GM12891 (cell line): ENCODE data around the gene NEK11.

ENCODE experiments used
- DNase-seq: peaks from one replicate; pipeline ENCODE4 v3.0.0; 2011; ENCODE audit warnings: low spot score; ENCODE audit not compliant: insufficient read length
- FAIRE-seq: peaks from 2 replicates; lab custom pipeline; 2011; peaks lifted over from hg19 to GRCh38; lab: Jason Lieb, UNC
- PAX5 ChIP-seq: IDR thresholded peaks from 2 replicates; pipeline ENCODE4 v1.6.1; 2011; ENCODE audit warnings: low read length, moderate library complexity, mild to moderate bottlenecking; ENCODE audit not compliant: insufficient read depth, severe bottlenecking
- POLR2A ChIP-seq: IDR thresholded peaks from 2 replicates; pipeline ENCODE4 v1.6.1; 2011; ENCODE audit warnings: low read depth, low read length, control low read depth
- POLR2AphosphoS5 ChIP-seq: IDR thresholded peaks from 2 replicates; pipeline ENCODE4 v1.6.1; 2011; ENCODE audit warnings: low read depth, low read length, control low read depth
- POU2F2 ChIP-seq: IDR thresholded peaks from 2 replicates; pipeline ENCODE4 v1.6.1; 2011; ENCODE audit warnings: low read depth, mild to moderate bottlenecking, control low read depth, low read length, moderate library complexity
- SPI1 ChIP-seq: IDR thresholded peaks from 2 replicates; pipeline ENCODE4 v1.6.1; 2011; ENCODE audit warnings: low read depth, low read length, control low read depth
- TAF1 ChIP-seq: IDR thresholded peaks from 2 replicates; pipeline ENCODE4 v1.6.1; 2011; ENCODE audit warnings: low read depth, low read length, control low read depth

NEK11 gene

DNA sequence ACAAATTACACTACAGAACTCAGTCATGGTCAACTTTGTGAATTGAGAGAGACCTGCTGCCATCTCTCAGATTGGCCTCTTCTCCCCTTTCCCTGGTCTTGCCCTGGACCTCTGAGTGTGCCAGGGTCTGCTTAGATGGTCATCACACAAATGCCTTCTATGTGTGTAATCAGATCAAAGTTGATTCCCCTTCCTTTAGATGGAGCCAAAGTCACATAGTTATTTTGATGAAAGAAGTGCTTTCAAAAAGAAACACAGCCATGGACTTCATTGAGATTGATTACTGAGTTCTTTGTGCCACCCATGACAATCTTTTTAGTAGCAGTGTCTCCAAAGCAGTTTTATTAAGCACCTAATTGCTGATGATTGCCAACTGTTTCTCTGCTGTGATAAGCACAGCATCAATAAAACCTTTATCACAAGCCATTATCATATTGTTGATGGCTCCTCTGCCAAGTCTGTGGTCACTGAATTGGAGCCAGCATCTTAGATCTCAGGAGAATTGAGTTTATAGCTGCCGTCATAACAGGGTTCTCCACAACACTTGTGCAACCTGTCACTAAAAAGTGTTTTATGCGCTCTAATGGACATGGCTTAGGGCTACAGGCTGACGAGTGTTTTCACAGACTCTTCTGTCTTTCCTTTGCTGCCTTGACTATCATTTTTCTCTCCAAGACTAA, 205.2 kb downstream of the NEK11 start:
- TF ChIP-seq SPI1 (no peak), POLR2AphosphoS5 (no peak), POU2F2 (no peak), POLR2A (no peak), PAX5 (no peak), TAF1 (no peak)
- DNase-seq (no peak), FAIRE-seq (no peak)

DNA sequence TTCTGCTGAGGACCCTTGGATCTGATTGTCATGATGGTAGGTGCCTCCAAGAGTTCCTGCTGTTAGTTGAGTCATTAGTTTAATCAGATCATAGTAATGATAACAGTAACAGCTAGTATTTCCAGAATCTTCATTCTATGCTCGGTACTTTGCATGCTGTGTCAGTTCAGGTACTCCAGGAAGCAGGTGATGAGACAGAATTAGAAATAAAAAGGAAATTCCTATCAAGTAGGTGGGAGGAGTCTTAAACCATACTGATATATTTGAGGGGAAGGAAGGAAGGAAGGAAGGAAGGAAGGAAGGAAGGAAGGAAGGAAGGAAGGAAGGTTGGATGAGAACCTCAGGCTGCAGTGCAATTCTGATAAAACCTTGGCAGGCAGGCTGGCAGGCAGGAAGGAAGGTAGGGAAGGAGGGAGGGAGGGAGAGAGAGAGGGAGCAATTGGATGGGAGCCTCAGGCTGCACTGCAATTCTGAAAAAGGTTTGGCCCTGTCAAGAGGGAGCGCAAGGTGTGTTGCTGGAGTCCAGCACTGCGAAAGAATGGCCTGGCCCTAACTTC, 206.1 kb downstream of the NEK11 start:
- FAIRE-seq, result no peak
- no peak for DNase-seq
- no peak for TF ChIP-seq SPI1
- no peak for TF ChIP-seq TAF1
- no peak for TF ChIP-seq POU2F2
- no peak for TF ChIP-seq POLR2AphosphoS5
- TF ChIP-seq POLR2A, result no peak
- no peak for TF ChIP-seq PAX5

GRCh38 chr3:131233900-131234668, 207.4 kb downstream of the NEK11 start:
- no peak for DNase-seq
- FAIRE-seq, result no peak
- TF ChIP-seq POLR2AphosphoS5, result no peak
- no peak for TF ChIP-seq POLR2A
- TF ChIP-seq TAF1, result no peak
- TF ChIP-seq POU2F2, result no peak
- no peak for TF ChIP-seq PAX5
- no peak for TF ChIP-seq SPI1

GRCh38 chr3:131236421-131236820, 209.7 kb downstream of the NEK11 start:
- FAIRE-seq (no peak), DNase-seq (no peak)
- no peak for TF ChIP-seq POLR2AphosphoS5
- no peak for TF ChIP-seq SPI1
- no peak for TF ChIP-seq PAX5
- no peak for TF ChIP-seq POU2F2
- no peak for TF ChIP-seq POLR2A
- no peak for TF ChIP-seq TAF1

- TF ChIP-seq POLR2AphosphoS5, result no peak
- no peak for TF ChIP-seq POU2F2
- TF ChIP-seq PAX5, result no peak
- no peak for TF ChIP-seq TAF1
- TF ChIP-seq SPI1, result no peak
- TF ChIP-seq POLR2A, result no peak
- FAIRE-seq, result no peak
- DNase-seq, result no peak
These were observed 211.8 kb downstream of the NEK11 start for GRCh38 chr3:131238496-131238895.

DNA sequence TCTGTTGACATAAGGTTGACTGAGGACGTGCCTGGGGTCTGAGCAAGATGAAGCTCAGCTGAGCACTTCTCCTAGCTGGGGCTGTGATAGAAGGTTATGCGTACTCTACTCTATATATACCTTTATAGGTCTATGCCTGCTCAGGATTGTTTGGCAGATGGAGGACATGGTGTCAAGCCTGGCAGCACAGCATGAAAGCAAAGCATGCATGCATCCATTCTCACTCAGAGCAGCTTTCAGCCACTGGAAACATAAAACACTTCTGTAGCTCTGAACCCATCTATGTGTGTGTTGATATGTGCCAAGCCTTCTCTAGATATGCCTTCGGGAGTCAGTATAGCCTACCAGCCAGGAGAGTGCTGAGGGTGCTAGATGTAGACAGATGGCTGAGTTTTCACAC, 212.6 kb downstream of the NEK11 start:
- DNase-seq, result no peak
- no peak for FAIRE-seq
- TF ChIP-seq POLR2AphosphoS5 (no peak), POU2F2 (no peak), SPI1 (no peak), POLR2A (no peak)

DNA sequence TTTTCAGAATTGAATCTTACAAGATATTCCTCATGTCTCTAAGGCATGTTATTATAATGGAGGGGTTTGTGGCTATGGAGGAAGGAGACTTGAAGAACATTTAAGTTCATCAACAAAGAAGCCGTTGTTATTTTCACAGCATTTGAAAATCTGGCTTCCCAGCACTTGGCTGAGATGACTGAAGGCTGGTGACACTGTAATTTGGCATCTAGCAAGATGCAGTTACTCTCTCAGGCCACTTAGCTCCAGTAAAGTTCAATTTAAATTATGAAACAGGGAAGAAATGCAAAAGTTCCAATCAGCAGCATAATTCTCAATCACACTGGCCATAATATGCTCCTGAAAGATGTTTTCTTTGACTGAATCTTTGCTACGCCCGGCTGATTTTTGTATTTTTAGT, 215.5 kb downstream of the NEK11 start:
- FAIRE-seq (no peak), DNase-seq (no peak)
- TF ChIP-seq PAX5 (no peak), TAF1 (no peak), POLR2A (no peak), POU2F2 (no peak), SPI1 (no peak), POLR2AphosphoS5 (no peak)

GRCh38 chr3:131250466-131250865, 223.8 kb downstream of the NEK11 start:
- no peak for DNase-seq
- no peak for FAIRE-seq
- TF ChIP-seq POLR2A, result no peak
- no peak for TF ChIP-seq PAX5
- no peak for TF ChIP-seq POLR2AphosphoS5
- TF ChIP-seq TAF1, result no peak
- no peak for TF ChIP-seq SPI1
- TF ChIP-seq POU2F2, result no peak

DNA sequence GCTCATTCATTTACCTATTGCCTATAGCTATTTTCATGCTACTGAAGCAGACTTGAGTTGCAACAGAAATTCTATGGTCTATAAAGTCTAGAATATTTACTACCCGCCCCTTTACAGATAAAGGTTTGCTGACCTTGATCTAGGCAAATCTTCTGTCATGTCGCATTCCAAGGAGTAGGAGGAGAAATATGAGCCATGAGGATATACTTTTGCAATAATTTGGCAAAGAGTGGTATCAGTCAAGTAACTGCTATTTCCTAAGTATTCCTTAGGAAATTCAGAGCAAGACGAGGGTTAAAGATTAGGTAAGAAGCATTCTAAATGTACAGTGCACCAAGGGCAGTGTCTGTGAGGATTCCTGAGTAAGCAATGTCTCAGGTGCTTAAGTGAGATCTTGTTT, 233.8 kb downstream of the NEK11 start:
- FAIRE-seq, result no peak
- DNase-seq, result no peak

DNA sequence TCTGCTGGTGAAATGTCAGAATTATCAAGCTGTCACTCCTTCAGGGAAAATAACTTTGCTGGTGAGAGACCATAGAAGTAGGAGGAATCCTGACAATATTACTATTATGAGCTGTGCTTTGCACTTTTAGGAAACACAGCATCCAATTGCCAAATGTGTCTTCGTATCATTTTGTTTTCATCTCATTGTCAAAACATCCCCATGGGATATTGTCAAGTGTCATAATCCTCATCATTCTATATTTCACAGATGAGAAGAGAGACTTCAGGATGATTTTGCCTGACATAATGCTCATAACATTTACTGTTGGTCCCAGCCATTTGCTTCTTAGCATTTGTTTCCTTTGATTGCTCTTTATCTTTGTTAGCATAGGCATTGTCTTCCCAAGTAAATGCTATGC, 234.4 kb downstream of the NEK11 start:
- TF ChIP-seq POLR2A, result no peak
- TF ChIP-seq PAX5, result no peak
- no peak for TF ChIP-seq POLR2AphosphoS5
- no peak for TF ChIP-seq SPI1
- no peak for TF ChIP-seq POU2F2
- TF ChIP-seq TAF1, result no peak
- DNase-seq (no peak), FAIRE-seq (no peak)

More for the DNA sequence above, 233.8 kb downstream of the NEK11 start:
- TF ChIP-seq SPI1, result no peak
- no peak for TF ChIP-seq POU2F2
- no peak for TF ChIP-seq PAX5
- no peak for TF ChIP-seq TAF1
- no peak for TF ChIP-seq POLR2A
- no peak for TF ChIP-seq POLR2AphosphoS5

GRCh38 chr3:131275556-131275955, 248.9 kb downstream of the NEK11 start:
- FAIRE-seq (no peak), DNase-seq (no peak)
- no peak for TF ChIP-seq TAF1
- TF ChIP-seq POLR2AphosphoS5, result no peak
- no peak for TF ChIP-seq POLR2A
- TF ChIP-seq SPI1, result no peak
- no peak for TF ChIP-seq PAX5
- no peak for TF ChIP-seq POU2F2
